Measurements from ENCODE around the gene NUDT3.
"Not testable (repeated sequence)": the region's sequence is repeated elsewhere in the genome, so short reads cannot be mapped to it uniquely, and the experiment has no call there.

Gene NUDT3

GRCh38 chr6:34370361-34370760, 22.1 kb downstream of the NUDT3 start:
- no peak for DNase-seq (ENCODE audit: low spot score)

GRCh38 chr6:34369385-34369784, 23.1 kb downstream of the NUDT3 start:
- no peak for DNase-seq (ENCODE audit: low spot score)

DNA sequence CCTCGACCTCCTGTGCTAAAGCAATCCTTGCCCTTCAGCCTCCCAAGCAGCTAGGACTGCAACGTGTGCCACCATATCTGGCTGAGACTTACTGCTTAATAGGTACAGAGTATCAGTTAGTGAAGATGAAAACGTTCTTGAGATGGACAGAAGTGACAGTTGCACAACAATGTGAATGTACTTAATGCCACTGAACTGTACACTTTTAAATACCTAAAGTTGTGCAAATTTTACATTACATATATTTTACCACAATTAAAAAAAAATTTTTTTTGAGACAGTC, 25.9 kb downstream of the NUDT3 start:
- no peak for DNase-seq (ENCODE audit: low spot score)

GRCh38 chr6:34365781-34366638, 26.5 kb downstream of the NUDT3 start:
- DNase-seq (ENCODE audit: low spot score): not testable (repeated sequence)

- not testable (repeated sequence) for DNase-seq (ENCODE audit: low spot score)
Measured at GRCh38 chr6:34363681-34364075, 28.8 kb downstream of the NUDT3 start.

GRCh38 chr6:34362909-34363680, 29.4 kb downstream of the NUDT3 start:
- no peak for DNase-seq (ENCODE audit: low spot score)

DNA sequence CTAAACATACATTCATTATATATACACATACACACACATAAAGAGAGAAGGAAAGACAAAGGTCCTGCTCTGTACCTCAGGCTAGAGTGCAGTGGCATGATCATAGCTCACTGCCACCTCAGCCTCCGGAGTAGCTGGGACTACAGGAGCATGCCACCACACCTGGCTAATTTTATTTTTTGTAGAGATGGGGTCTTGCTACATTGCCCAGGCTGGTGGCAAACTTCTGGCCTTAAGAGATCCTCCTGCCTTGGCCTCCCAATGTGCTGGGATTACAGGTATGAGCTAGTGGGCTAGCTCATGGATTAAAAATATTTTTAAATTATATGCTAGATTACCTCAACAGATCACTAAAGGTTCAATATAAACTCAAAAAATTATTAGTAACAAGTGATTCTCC, 30.3 kb downstream of the NUDT3 start:
- no peak for DNase-seq (ENCODE audit: low spot score)

- DNase-seq (ENCODE audit: low spot score): no peak
Measured at GRCh38 chr6:34360556-34360955, 31.9 kb downstream of the NUDT3 start.

DNA sequence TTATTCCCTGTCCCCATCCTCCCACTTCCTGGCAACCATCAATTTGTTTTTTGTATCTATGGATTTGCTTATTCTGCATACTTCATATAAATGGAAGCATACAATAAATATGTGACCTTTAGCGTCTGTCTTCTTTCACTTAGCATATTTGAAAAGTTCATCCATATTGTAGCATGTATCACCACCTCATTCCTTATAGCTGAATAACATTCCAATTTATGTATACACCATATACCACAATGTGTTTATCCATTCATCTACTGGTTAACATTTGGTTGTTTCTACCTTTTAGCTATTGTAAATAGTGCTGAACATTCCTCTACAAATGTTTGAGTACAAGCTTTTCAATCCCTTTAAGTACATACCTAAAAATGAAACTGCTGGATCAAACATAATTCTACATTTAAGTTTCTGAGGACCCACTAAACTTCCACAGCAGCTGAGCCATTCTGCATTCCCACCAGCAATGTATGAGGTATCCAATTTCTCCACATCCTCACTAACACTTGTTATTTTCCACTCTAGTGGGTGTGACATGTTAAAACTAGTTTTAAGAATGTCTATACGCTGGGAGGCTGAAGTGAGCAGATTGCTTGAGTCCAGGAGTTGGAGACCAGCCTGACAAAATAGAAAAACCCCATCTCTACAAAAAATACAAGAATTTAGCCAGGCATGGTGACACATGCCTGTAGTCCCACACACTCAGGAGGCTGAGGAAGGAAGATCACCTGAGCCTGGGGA, 32.9 kb downstream of the NUDT3 start:
- DNase-seq (ENCODE audit: low spot score): no peak

- DNase-seq (ENCODE audit: low spot score): peak; percentile 36
Measured at GRCh38 chr6:34358389-34358905, 34.0 kb downstream of the NUDT3 start.

DNA sequence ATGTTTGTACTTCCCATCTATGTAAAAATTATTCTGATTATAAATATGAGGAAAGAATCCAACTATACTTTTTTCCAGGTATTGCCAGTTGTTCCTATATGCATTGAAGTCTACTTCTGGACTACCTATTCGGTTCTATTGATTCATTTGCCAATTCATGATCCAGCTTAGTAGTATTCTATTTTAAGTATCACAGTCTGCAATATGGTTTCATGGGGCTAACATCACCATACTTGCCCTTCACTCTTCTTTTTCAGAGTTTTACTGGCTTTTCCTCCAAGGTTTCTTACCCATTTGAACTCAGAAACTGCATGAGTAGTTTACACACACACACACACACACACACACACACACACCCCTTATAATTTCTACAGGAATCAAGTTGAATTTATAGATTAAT, 34.5 kb downstream of the NUDT3 start:
- DNase-seq (ENCODE audit: low spot score): no peak

DNA sequence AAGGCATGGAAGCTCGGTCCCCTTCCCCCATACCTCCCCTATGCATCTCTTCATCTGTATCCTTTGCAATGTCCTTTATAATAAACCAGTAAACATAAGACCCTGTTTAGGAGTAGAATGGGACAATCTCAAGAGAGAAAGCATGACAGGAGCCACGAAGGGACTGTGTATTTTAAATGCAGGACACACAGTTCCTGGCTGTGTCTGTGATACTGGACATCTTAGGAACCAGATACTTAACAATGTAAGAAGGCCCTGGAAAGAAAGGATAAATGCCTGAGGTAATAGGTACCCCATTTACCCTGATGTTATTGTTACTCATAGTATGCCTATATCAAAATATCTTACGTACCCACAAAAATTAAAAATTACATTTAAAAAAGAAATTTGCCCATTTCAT, 36.6 kb downstream of the NUDT3 start:
- no peak for DNase-seq (ENCODE audit: low spot score)

DNA sequence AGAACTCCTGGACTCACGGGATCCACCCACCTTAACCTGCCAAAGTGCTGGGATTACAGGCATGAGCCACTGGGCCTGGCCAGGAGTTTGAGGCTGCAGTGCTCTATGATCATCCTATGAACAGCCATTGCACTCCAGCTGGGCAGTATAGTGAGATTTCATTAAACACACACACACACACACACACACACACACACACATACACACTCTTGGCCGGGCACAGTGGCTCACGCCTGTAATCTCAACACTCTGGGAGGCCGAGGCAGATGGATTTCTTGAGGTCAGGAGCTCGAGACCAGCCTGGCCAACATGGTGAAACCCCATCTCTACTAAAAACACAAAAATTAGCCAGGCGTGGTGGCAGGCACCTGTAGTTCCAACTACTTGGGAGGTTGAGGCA, 38.2 kb downstream of the NUDT3 start:
- not testable (repeated sequence) for DNase-seq (ENCODE audit: low spot score)

DNA sequence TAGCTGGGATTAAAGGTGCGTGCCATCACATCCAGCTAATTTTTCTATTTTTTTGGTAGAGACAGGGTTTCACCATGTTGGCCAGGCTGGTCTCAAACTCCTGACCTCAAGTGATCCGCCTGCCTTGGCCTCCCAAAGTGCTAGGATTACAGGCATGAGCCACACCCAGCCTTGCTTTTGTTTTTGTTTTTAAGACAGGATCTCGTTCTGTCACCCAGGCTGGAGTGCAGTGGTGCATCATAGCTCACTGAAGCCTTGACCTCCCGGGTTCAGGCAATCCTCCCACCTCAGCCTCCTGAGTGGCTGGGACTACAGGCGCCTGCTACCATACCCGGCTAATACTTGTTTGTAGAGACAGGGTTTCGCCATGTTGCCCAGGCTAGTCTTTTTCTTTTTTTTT, 38.9 kb downstream of the NUDT3 start:
- not testable (repeated sequence) for DNase-seq (ENCODE audit: low spot score)

- no peak for DNase-seq (ENCODE audit: low spot score)
Measured at GRCh38 chr6:34352305-34352937, 40.0 kb downstream of the NUDT3 start.

DNA sequence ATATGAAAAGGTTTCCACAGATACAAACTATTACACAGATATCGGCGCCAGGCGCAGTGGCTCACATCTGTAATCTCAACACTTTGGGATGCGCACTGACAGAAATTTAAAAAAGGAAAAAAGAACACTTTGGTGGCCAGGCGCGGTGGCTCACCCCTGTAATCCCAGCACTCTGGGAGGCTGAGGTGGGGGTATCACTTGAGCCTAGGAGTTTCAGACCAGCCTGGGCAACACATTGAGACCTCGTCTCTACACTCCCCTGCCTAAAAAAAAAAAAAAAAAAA, 41.6 kb downstream of the NUDT3 start:
- no peak for DNase-seq (ENCODE audit: low spot score)

DNA sequence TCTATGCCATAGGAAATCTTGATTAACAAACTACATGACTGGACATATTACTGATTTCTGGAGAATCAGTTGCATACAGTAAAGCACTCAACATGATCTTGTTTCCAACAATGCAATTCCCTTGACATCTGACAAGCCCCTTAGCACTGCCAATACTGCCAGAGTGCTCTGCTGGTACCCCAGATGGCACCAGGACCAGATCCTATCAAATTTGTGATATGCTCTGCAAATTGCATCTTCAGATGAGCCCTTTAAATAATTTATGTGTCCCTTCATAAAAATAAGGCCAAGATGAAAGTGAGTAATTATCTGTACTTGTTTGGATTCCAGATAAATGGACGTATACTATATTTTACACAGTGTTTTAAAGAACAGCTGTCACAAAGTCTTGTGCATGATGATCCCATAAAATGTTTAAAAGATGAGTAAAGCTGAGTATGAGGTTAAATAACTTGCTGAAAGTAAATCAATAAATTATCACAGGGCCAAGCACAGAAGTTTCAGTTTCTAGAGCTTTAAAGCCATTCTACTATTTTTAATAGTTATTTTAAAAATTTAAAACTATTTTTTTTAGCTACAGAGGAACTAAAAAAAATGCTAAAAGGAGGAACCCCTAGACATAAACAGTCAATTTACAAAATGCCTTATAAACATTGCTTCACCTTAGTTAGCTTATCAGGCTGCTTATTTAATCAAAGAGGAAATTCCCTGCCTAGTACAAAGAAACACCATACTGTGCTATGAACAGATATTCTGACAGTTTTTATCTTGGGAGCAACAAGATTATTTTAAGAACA, 42.1 kb downstream of the NUDT3 start:
- DNase-seq (ENCODE audit: low spot score): no peak

- DNase-seq (ENCODE audit: low spot score): no peak
Measured at GRCh38 chr6:34349211-34349610, 43.3 kb downstream of the NUDT3 start.

- DNase-seq (ENCODE audit: low spot score): no peak
Measured at GRCh38 chr6:34347303-34347702, 45.2 kb downstream of the NUDT3 start.

GRCh38 chr6:34346175-34347119, 46.0 kb downstream of the NUDT3 start:
- no peak for DNase-seq (ENCODE audit: low spot score)
